GM12891 (cell line): ENCODE results near the gene FLYWCH2.

ENCODE experiments used
- DNase-seq: peaks from one replicate; pipeline ENCODE4 v3.0.0; 2011; ENCODE audit warnings: low spot score; ENCODE audit not compliant: insufficient read length
- FAIRE-seq: peaks from 2 replicates; lab custom pipeline; 2011; peaks lifted over from hg19 to GRCh38; lab: Jason Lieb, UNC
- PAX5 ChIP-seq: IDR thresholded peaks from 2 replicates; pipeline ENCODE4 v1.6.1; 2011; ENCODE audit warnings: low read length, moderate library complexity, mild to moderate bottlenecking; ENCODE audit not compliant: insufficient read depth, severe bottlenecking
- POLR2A ChIP-seq: IDR thresholded peaks from 2 replicates; pipeline ENCODE4 v1.6.1; 2011; ENCODE audit warnings: low read depth, low read length, control low read depth
- POLR2AphosphoS5 ChIP-seq: IDR thresholded peaks from 2 replicates; pipeline ENCODE4 v1.6.1; 2011; ENCODE audit warnings: low read depth, low read length, control low read depth
- POU2F2 ChIP-seq: IDR thresholded peaks from 2 replicates; pipeline ENCODE4 v1.6.1; 2011; ENCODE audit warnings: low read depth, mild to moderate bottlenecking, control low read depth, low read length, moderate library complexity
- SPI1 ChIP-seq: IDR thresholded peaks from 2 replicates; pipeline ENCODE4 v1.6.1; 2011; ENCODE audit warnings: low read depth, low read length, control low read depth
- TAF1 ChIP-seq: IDR thresholded peaks from 2 replicates; pipeline ENCODE4 v1.6.1; 2011; ENCODE audit warnings: low read depth, low read length, control low read depth

Gene FLYWCH2

GRCh38 chr16:2883458-2883908 is 468 bp downstream of the FLYWCH2 start:
- no peak for TF ChIP-seq POLR2AphosphoS5
- TF ChIP-seq SPI1, result no peak
- no peak for TF ChIP-seq POU2F2
- TF ChIP-seq TAF1, result no peak
- no peak for TF ChIP-seq PAX5
- FAIRE-seq, result no peak
- DNase-seq, result no peak

- FAIRE-seq, result no peak
- DNase-seq, result no peak
- TF ChIP-seq POLR2AphosphoS5, result no peak
- TF ChIP-seq POLR2A, result no peak
- no peak for TF ChIP-seq PAX5
- no peak for TF ChIP-seq POU2F2
- no peak for TF ChIP-seq SPI1
- TF ChIP-seq TAF1, result no peak
Measured at GRCh38 chr16:2884041-2884451, 1.0 kb downstream of the FLYWCH2 start.

DNA sequence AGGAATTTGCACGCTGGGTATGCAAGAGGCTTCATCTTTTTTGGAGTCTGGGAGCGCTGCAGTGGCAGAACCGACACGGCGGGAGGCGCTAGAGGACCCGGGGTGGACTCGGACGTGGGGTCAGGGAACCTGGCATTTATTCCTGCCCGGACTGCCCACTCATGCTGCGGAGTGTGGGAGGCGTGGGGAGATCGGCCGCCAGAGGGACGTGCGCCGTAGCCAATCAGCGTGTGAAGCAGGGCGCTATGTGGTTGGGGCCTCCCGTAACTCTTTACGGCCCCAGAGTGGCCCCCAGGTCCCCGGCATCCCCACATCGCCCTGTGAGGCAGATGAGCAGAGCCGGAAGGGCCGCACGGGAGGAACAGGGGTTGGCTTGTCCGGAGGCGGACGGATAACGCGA is 11.2 kb downstream of the FLYWCH2 start:
- FAIRE-seq (no peak), DNase-seq (no peak)
- TF ChIP-seq POLR2A, result no peak
- TF ChIP-seq POLR2AphosphoS5, result no peak
- no peak for TF ChIP-seq SPI1
- TF ChIP-seq PAX5, result no peak
- TF ChIP-seq POU2F2, result no peak
- TF ChIP-seq TAF1, result no peak

GRCh38 chr16:2895813-2896212 is 12.8 kb downstream of the FLYWCH2 start:
- FAIRE-seq (no peak), DNase-seq (no peak)
- TF ChIP-seq POLR2A (no peak), POU2F2 (no peak), TAF1 (no peak), PAX5 (no peak), SPI1 (no peak)

GRCh38 chr16:2896480-2897010 is 13.5 kb downstream of the FLYWCH2 start:
- FAIRE-seq (no peak), DNase-seq (no peak)
- no peak for TF ChIP-seq PAX5
- no peak for TF ChIP-seq POU2F2
- TF ChIP-seq TAF1, result no peak
- TF ChIP-seq SPI1, result no peak
- no peak for TF ChIP-seq POLR2AphosphoS5
- no peak for TF ChIP-seq POLR2A

DNA sequence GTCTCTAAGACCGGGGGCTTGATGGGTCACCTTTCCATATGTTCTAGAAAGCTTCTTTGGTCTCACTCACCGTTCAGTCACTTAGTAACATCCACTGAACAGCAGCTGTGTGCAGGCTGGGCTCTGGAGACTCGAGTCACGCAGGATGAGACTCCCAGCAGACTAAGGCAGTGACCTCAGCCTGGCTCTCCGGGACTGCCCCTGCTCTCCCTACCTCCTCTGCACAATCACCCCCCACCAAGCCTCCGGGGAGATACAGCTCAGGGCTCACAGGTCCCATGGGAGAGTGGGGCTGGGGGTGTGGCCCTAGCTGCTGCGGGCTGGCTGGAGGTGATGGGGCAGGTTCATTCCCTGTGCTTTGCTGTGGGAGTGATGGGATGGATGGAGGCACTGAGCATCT is 14.1 kb downstream of the FLYWCH2 start:
- FAIRE-seq (no peak), DNase-seq (no peak)
- no peak for TF ChIP-seq TAF1
- no peak for TF ChIP-seq POLR2A
- no peak for TF ChIP-seq PAX5
- no peak for TF ChIP-seq POLR2AphosphoS5
- TF ChIP-seq SPI1, result no peak
- no peak for TF ChIP-seq POU2F2

DNA sequence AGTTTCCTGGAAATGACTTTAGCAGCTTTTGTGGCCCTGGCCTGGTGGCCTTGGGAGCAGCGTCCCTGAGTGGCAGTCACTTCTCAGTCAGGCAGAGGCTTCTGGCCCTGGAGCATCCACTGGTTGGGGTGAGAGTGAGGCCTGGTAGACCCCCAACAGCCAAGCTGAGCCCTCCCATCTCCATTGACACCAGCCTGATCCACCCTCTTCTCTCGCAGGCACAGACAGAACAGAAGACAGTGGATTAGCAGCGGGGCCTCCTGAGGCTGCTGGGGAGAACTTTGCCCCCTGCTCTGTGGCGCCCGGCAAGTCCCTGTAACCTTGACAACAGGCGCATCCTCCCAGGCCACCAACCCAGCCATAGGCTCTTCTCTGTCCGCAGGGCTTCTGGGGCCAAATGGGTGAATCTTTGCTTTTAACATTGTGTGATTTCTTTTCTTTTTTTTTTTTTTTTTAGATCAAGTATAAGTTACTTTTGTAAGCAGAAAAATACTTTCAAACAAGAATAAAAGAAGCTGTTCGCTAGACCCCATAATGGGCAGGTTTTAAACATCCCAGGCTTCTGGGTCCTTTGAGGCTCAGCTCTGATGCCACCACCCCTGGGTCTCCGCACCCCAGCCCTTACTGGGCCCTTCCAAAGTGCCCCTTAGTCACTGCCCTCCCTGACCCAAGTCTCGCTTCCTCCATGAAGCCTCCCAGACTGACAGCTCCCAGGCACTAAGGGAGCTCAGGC is 16.0 kb downstream of the FLYWCH2 start:
- FAIRE-seq (no peak), DNase-seq (no peak)
- TF ChIP-seq POU2F2 (no peak), PAX5 (no peak), SPI1 (no peak), POLR2A (no peak), POLR2AphosphoS5 (no peak), TAF1 (no peak)

DNA sequence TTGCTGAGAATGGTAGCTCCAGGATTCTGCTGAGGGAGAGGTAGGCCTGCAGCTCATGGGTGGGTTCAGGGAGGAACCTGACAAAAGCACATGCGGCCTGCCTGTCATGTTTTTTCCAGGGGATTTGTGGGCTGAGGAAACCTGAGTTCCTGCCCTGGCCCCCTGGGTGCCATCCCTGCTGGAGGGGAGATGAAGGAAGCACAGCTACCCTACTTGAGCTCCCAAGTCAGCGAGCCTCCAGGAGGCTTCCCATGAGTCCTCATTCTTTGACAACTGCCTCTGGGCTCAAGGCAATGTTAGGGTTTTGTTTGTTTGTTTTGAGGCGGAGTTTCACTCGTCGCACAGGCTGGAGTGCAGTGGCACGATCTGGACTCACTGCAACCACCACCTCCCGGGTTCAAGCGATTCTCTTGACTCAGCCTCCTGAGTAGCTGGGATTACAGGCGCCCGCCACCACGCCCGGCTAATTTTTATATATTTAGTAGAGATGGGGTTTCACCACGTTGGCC is 16.6 kb downstream of the FLYWCH2 start:
- DNase-seq (no peak), FAIRE-seq (no peak)
- no peak for TF ChIP-seq SPI1
- no peak for TF ChIP-seq POLR2A
- TF ChIP-seq TAF1, result no peak
- TF ChIP-seq POU2F2, result no peak
- TF ChIP-seq POLR2AphosphoS5, result no peak
- TF ChIP-seq PAX5, result no peak

DNA sequence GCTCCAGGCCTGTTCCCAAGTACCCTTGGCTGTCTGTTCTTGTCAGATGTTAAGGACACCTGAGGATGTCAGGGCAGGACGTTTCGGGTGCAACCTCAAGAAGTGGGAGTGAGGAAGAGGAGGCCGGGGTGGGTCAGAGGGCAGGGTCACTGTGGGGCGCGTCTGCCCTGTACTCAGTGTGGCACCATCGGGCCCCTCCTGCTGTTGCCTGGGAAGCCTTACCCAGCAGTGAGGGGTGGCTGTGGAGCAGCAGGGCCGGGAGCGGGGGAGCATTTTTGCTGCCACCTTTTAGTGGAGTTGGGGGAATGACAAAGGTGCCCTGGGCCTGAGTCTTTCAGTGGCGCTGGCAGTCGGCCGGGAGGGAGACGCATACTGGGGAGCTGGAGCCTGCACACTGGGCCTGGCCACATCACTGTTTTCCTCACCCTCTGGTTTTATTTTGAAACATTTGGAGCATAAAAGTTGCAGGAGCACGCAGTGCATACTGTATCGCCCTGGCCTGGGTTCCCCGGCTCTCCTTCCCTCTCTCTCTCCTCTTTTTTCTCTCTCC is 17.6 kb downstream of the FLYWCH2 start:
- no peak for TF ChIP-seq POLR2A
- no peak for TF ChIP-seq TAF1
- no peak for TF ChIP-seq PAX5
- TF ChIP-seq POU2F2, result no peak
- TF ChIP-seq POLR2AphosphoS5, result no peak
- TF ChIP-seq SPI1, result no peak
- no peak for DNase-seq

More for the DNA sequence above, 17.6 kb downstream of the FLYWCH2 start:
- FAIRE-seq, result no peak
